Measurements from ENCODE around the gene NISCH. TPM values are rescaled to one million over a fixed set of nuclear protein-coding genes. Genes with fewer than 3 reads are reported as not detected.
A peak's percentile ranks its signal among the peaks of the same experiment; 100 is the strongest.

The NISCH gene
- total RNA-seq, 1 experiment from 2014 or later, result 72.8 TPM

DNA sequence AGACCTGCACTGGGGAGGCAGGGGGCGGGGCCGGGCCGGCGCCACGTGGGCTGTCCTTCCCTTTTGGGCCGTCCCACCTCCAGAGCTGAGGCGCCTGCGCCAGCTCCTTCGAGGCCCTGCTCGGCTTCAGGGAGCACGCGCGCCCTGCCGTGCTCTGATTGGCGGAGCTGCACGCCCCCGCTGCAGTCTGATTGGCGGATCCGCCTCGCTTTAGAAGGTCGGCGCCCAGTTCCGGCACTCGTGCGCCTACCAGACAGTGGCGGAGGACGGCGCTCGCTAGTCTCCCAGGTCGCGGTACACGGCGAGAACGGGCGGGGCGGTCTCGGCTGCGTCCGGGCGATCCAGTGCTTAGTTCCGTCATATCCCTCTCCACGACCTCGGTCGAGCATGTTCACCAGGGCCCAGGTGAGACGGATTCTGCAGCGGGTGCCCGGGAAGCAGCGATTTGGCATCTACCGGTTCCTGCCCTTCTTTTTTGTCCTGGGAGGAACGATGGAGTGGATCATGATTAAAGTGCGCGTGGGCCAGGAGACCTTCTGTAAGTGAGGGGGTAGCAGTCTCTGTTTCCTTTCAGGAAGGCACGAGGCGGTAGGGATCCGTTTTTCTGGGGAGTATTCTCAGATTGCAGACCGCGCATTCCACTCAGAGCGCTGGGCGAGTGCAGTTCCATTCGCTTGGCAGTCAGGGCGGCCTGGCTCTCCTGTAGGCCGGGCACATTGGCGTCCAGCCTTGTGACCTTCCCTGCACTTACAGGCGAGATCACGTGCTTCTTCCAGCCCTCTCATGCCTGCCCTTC is 81.2 kb downstream of the NISCH start, which contains the start of gene UQCC5 (continued):
- TF ChIP-seq EGR1 (IDR thresholded peaks at IDR 0.05; ENCODE audit: low read depth) (no peak), ATF3 (IDR thresholded peaks at IDR 0.05) (no peak), TCF7L2 (IDR thresholded peaks at IDR 0.05; ENCODE audit: borderline replicate concordance, extremely low read depth, insufficient read depth, insufficient read length) (peak; percentile 46)

DNA sequence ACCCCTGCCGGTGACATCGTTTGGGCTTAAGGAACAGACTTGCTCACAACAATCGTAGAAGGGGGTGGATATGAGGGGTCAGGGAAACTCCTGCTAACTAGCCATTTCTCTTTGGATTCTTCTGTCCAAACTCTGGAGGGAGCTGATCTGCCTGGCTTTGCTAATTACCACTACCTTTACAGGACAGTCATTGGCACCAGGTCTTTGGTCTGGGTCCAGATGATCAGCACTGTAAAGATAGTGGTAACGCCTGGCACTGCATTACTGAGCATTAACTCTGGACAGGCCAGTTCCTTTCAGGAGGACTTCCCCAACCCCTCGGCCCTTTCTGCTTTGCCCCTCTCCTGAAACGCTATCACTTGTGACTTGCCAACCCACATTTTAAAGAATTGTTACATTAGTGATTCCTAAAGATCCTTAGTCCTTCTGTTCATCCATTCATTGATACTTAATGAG is 81.8 kb downstream of the NISCH start:
- BruUV-seq (replicated peaks), result no TSS peak
- no peak overlapping the region for H2AFZ ChIP-seq (ENCODE audit: low read depth, low read length, poor library complexity, severe bottlenecking)
- CTCF ChIA-PET, result no interaction called here

More for the DNA sequence above, 81.8 kb downstream of the NISCH start:
- Histone ChIP-seq H3K9me3 (ENCODE audit: control insufficient read depth in 1 of 2, insufficient read depth in 1 of 2, low read depth in 1 of 2, low read length in 2 of 2) (no peaks in the 10 kb centered on the region), H3K9me2 (ENCODE audit: insufficient read depth) (no peaks in the 10 kb centered on the region), H4K20me1 (ENCODE audit: insufficient read depth) (no peaks in the 10 kb centered on the region), H3K27me3 (ENCODE audit: insufficient read depth, low read length) (no peaks in the 10 kb centered on the region), H3K9ac (ENCODE audit: low read length) (peak overlapping the region; percentile 98), H3K36me3 (ENCODE audit: control insufficient read depth in 1 of 2, insufficient read depth in 2 of 2, low read length in 2 of 2) (peaks cover 0 to 7% of the 10 kb centered on the region in 2 experiments; a peak in 1 of 4 replicates), H3K4me3 (replicated peaks in 1 of 2; ENCODE audit: low read depth in 1 of 2, low read length in 2 of 2) (peak overlapping the region; percentile 86 to 93), H3K4me1 (ENCODE audit: control insufficient read depth in 1 of 2, insufficient read depth in 2 of 2, low read length in 2 of 2) (peaks cover 10 to 31% of the 10 kb centered on the region in 2 experiments; a peak in 3 of 4 replicates), H3K27ac (ENCODE audit: low read depth, low read length) (peak overlapping the region; percentile 79), H3K79me2 (ENCODE audit: insufficient read depth, low read length) (peaks cover 65% of the 10 kb centered on the region), H3K4me2 (ENCODE audit: low read length) (peak overlapping the region; percentile 84)
- ATAC-seq (no peak), DNase-seq (ENCODE audit: low read depth, low spot score) (no peak)
- TF ChIP-seq FOSL1 (IDR thresholded peaks at IDR 0.05; ENCODE audit: low read depth) (no peak), ZFX (IDR thresholded peaks at IDR 0.05) (0 out of 2 replicates have a peak, but pooled peaks have one; percentile 23), SIN3A (IDR thresholded peaks at IDR 0.05; ENCODE audit: low read depth) (no peak), YY1 (IDR thresholded peaks at IDR 0.05; ENCODE audit: extremely low read depth, insufficient replicate concordance, low read depth, low read length) (no peak), CEBPB (IDR thresholded peaks at IDR 0.05; ENCODE audit: low read depth) (no peak)
- POLR2A ChIA-PET, result interaction anchor here (1.2 kb wide), 1 partner anchor 99 kb away, joined by 3 read pairs; no protein-coding TSS in a partner anchor
- intact Hi-C loops (cut with micrococcal nuclease), result loop anchor here (2.0 kb wide), 1 partner anchor 146 kb away; no protein-coding TSS in a partner anchor
- RAD21 ChIA-PET (ENCODE audit: low non-redundant PET in 1 of 2, low total read pairs in 2 of 2, uncharacterized antibody in 2 of 2, unreplicated experiment in 2 of 2), result no interaction called here

Data from HCT116 (cell line).